Right lobe of liver (tissue), 6 donors: ENCODE results near the gene GTSE1. TPM values are rescaled to one million over a fixed set of nuclear protein-coding genes. Genes with fewer than 3 reads are reported as not detected.
A peak's percentile ranks its signal among the peaks of the same experiment; 100 is the strongest.

Experiments
- ATAC-seq, 4 donors: fragments of 200-7000 bp; cut with Tn5 transposase; one replicate each; pipeline ENCODE4 v1.9.1; 2020; ENCODE audit warnings: mild to moderate bottlenecking in 4 of 4, moderate library complexity in 4 of 4
- DNase-seq, 3 donors: peaks; one replicate each; pipeline ENCODE4 v3.0.0-alpha.2; 2020
- H3K27ac ChIP-seq, 3 donors: fragments of 200-600 bp; one replicate each; pipeline ENCODE4 v1.8.0; 2022
- H3K27me3 ChIP-seq, 2 donors: fragments of 200-600 bp; one replicate each; pipeline ENCODE4 v1.8.0; 2022
- H3K36me3 ChIP-seq, 4 donors: fragments of 200-600 bp; sonication (generic) in 1 of 4; one replicate each; pipeline versions ENCODE4 v1.5.1 to v1.8.0; 2017 to 2022; ENCODE audit warnings: control low read depth in 1 of 4
- H3K4me1 ChIP-seq, 4 donors: fragments of 200-600 bp; sonication (generic) in 1 of 4; one replicate each; pipeline versions ENCODE4 v1.5.1 to v1.8.0; 2017 to 2022; ENCODE audit warnings: control low read depth in 1 of 4
- H3K4me3 ChIP-seq, 3 donors: fragments of 200-600 bp; one replicate each; pipeline ENCODE4 v1.8.0; 2022
- H3K9me3 ChIP-seq, 4 donors: fragments of 200-600 bp; sonication (generic) in 1 of 4; one replicate each; pipeline versions ENCODE4 v1.5.1 to v1.8.0; 2017 to 2022; ENCODE audit warnings: control low read depth in 1 of 4
- POLR2A ChIP-seq: fragments of 450-650 bp; IDR thresholded peaks from one replicate; pipeline ENCODE4 v1.6.1; 2017; ENCODE audit warnings: antibody characterized with exemption, mild to moderate bottlenecking
- WGBS: methylation state at CpG from one replicate; pipeline ENCODE4 v1.1.6; 2018; ENCODE audit warnings: low coverage, low lambda C conversion rate; ENCODE audit not compliant: insufficient coverage; ENCODE audit errors: missing lambda C conversion rate; 5-methylcytosine and 5-hydroxymethylcytosine counted together
- intact Hi-C, 2 donors: fragments of 100-400 bp; cut with DNase I; formaldehyde crosslinking; loops; one replicate each; pipeline versions ENCODE4 v1.11.2 to v1.14.1; 2022
- total RNA-seq, 6 experiments: library from RNA; depleted of rRNA in 2 of 6; stranded (reverse); fragments of >200 nt in 2 of 6; fragmentation: NEBNext Ultra II Directional in 3 of 6; extraction: Animal tissue kit (Norgen Biotek cat#: 25700) in 3 of 6; gene quantifications; one replicate each; pipeline versions ENCODE4 v1.1.0 to v1.2.4, GENCODE V29; 2016 to 2023
- TF ChIP-seq, protein P1 (sequence below), 4 donors: fragments of 200-600 bp in 3 of 4; fragments of 450-650 bp in 1 of 4; IDR thresholded peaks; one replicate each; pipeline versions ENCODE4 v1.5.1 to v1.8.0; 2016 to 2022; ENCODE audit warnings: antibody characterized with exemption in 4 of 4, mild to moderate bottlenecking in 2 of 4
- donor health status: DM: no; HTN: yes; CAD: no.
- donor health status: DM: no; HTN: no; CAD: no.
- donor health status: DM: no; HTN: no; CAD: no.
- donor health status: DM: no; HTN: yes; CAD: no.
- donor health status: DM: no; HTN: yes; CAD: no.

The GTSE1 gene
- total RNA-seq, 6 experiments from 2014 or later: 0.15 to 0.84 (median 0.52) TPM

DNA sequence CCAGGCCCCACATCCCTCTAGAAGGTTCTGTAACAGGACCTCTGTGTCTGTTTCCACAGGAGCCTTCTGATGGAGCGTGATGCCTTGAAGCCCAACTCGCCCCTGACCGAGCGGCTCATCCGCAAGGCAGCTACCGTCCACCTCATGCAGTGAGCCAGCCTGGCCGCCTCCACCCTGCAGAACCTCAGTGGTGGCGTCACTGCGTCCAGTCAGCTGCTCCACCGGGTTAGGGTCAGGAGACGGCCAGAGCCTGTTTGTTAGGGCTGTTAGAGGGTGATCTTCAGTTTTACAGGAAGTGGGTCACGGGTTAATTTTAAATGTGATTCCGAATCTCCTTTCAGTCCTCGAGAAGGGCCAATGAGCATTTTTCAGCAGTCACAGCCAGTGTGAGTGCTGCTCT, 3.9 kb upstream of the GTSE1 start:
- WGBS: 46% methylated on average over 3 of the region's 14 CpGs
- intact Hi-C loops: no loop called here
- Histone ChIP-seq H3K36me3 (peaks cover 0 to 62% (median 34%) of the 10 kb centered on the region in 4 donors), H3K9me3 (no peaks in the 10 kb centered on the region), H3K4me1 (peaks cover 0 to 10% (median 4%) of the 10 kb centered on the region in 4 donors), H3K27ac (peak overlapping the region in 2 of 3 donors; percentile 28 to 37), H3K4me3 (no peak overlapping the region), H3K27me3 (no peaks in the 10 kb centered on the region)
- TF ChIP-seq POLR2A: no peak
- TF ChIP-seq, protein P1, sequence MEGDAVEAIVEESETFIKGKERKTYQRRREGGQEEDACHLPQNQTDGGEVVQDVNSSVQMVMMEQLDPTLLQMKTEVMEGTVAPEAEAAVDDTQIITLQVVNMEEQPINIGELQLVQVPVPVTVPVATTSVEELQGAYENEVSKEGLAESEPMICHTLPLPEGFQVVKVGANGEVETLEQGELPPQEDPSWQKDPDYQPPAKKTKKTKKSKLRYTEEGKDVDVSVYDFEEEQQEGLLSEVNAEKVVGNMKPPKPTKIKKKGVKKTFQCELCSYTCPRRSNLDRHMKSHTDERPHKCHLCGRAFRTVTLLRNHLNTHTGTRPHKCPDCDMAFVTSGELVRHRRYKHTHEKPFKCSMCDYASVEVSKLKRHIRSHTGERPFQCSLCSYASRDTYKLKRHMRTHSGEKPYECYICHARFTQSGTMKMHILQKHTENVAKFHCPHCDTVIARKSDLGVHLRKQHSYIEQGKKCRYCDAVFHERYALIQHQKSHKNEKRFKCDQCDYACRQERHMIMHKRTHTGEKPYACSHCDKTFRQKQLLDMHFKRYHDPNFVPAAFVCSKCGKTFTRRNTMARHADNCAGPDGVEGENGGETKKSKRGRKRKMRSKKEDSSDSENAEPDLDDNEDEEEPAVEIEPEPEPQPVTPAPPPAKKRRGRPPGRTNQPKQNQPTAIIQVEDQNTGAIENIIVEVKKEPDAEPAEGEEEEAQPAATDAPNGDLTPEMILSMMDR (IDR thresholded peaks at IDR 0.05): no peak
- DNase-seq (peak in 1 of 3 donors; percentile 60), ATAC-seq (peak in 2 of 4 donors; percentile 1 to 2)

DNA sequence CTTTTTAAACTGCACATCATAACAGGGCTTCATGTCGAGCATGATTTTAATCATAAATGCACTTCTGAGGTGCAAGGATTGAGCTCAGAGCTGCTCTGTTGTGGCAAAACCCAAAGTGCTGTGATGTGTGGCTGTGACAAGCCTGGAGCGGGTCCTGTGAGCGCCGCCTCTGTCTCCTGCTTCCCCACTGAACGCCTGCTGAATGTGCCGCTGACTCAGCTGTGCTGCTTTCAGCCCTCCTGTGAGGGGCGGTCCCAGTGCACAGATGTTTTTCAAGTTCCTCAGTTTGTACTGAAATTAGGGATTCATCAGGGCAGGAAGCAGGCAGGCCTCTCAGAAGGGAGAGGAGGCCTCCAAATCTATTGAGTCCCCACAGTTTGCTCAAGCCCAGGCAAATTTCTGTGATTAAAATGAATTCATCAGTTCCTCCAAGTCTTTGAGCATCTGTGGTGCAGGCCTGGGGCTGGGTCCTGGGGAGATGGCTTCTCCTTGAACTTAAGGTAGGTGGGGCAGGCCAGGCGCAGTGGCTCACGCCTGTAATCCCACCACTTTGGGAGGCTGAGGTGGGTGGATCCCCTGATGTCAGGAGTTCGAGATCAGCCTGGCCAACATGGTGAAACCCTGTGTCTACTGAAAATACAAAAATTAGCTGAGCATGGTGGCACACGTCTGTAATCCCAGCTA, 3.0 kb upstream of the GTSE1 start:
- DNase-seq (no peak), ATAC-seq (peak in 1 of 4 donors; percentile 14)
- intact Hi-C loops: no loop called here
- no peaks in the 10 kb centered on the region for H3K27me3 ChIP-seq
- peaks cover 0 to 52% (median 29%) of the 10 kb centered on the region in 4 donors for H3K36me3 ChIP-seq
- peaks cover 0 to 10% (median 4%) of the 10 kb centered on the region in 4 donors for H3K4me1 ChIP-seq
- no peak overlapping the region for H3K4me3 ChIP-seq
- H3K9me3 ChIP-seq: no peaks in the 10 kb centered on the region
- 61% methylated on average over 4 of the region's 11 CpGs for WGBS
- TF ChIP-seq, protein P1 (IDR thresholded peaks at IDR 0.05): no peak
- peak; percentile 20 for TF ChIP-seq POLR2A
- peak overlapping the region in 1 of 3 donors; percentile 28 for H3K27ac ChIP-seq

DNA sequence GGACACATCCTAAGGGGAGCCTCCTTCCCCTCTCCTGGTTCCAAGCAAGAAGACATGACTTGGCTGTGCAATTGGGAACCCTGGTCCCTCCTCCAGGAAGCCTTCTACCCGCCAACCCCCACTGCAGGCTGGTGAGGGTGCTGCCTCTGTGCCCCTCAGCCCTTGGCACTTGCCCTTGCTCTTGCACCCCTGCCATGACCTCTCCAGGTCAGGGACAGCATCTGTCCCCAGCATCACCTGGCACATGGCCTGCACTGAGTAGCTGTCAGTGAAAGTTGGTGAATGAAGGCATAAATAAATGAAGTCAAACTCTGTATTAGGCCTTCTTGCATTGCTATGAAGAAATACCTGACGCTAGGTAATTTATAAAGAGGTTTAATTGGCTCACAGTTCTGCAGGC, 1.9 kb upstream of the GTSE1 start:
- intact Hi-C loops: no loop called here
- Histone ChIP-seq H3K9me3 (no peaks in the 10 kb centered on the region), H3K27ac (no peak overlapping the region), H3K36me3 (peaks cover 0 to 41% (median 23%) of the 10 kb centered on the region in 4 donors), H3K4me3 (no peak overlapping the region), H3K27me3 (no peaks in the 10 kb centered on the region), H3K4me1 (peaks cover 0 to 10% (median 4%) of the 10 kb centered on the region in 4 donors)
- no peak for TF ChIP-seq POLR2A
- TF ChIP-seq, protein P1 (IDR thresholded peaks at IDR 0.05): no peak
- 43% methylated on average over 1 of the region's 2 CpGs for WGBS
- DNase-seq (no peak), ATAC-seq (peak in 3 of 4 donors; percentile 1 to 38 (median 2))

DNA sequence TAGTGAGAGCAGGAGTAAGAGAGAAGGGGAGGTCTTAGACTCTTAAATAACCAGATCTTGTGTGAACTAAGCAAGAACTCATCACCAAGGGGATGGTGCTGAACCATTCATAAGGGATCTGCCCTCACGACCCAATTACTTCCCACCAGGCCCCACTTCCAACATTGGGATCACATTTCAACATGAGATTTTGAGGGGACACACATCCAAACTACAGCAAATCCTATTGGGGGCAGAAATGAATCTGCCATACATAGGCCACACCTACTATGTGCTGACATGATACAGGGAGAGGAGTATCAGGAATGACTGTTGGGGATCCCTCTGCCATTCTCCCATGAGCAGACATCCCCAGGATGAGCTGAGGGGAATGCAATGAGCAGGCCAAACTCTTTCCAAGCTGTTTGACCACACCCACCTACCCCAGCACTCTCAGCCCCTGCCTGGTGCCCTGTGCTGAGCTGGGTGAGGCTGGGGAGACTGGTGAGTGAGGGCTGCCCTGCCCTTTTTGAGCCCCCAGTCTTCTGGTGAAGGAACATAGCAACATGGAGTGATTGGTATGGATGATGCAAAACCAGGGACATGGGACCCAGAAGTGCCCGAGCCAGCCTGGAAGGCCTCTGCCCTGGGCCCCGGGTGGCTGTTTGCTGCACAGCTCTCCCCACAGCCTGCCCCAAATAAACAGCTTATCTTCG, 1.2 kb upstream of the GTSE1 start:
- Histone ChIP-seq H3K27me3 (no peaks in the 10 kb centered on the region), H3K27ac (peak overlapping the region in 1 of 3 donors; percentile 87), H3K9me3 (no peaks in the 10 kb centered on the region), H3K4me1 (peaks cover 0 to 10% (median 4%) of the 10 kb centered on the region in 4 donors), H3K4me3 (no peak overlapping the region), H3K36me3 (peaks cover 0 to 36% (median 20%) of the 10 kb centered on the region in 4 donors)
- ATAC-seq (peak; percentile 1 to 21 (median 9)), DNase-seq (no peak)
- 0% methylated on average over 1 of the region's 4 CpGs for WGBS
- TF ChIP-seq POLR2A: no peak
- TF ChIP-seq, protein P1 (IDR thresholded peaks at IDR 0.05): no peak
- intact Hi-C loops: no loop called here
